PC-9 (cell line): ENCODE data around the gene INTS12. TPM values are rescaled to one million over a fixed set of nuclear protein-coding genes. Genes with fewer than 3 reads are reported as not detected.

Experiments used
- Bru-seq: library from RNA; stranded (reverse); fragments of 400-500 nt; gene quantifications from one replicate; lab custom pipeline; 2021; lab: Mats Ljungman, UMichigan
- BruChase-seq, 2 experiments: library from RNA; stranded (reverse); fragments of 400-500 nt; gene quantifications; one replicate each; lab custom pipeline; 2021; lab: Mats Ljungman, UMichigan
- BruUV-seq: library from RNA; stranded (reverse); fragments of 400-500 nt; replicated peaks from 2 replicates; lab custom pipeline; 2021; lab: Mats Ljungman, UMichigan
- CTCF ChIA-PET: fragments of 300-600 bp; sonication (Branson Sonifier 250); formaldehyde crosslinking; loops from one replicate; lab custom pipeline; 2022; ENCODE audit warnings: antibody characterized with exemption; lab: Charles Lee
- POLR2A ChIA-PET: fragments of 300-600 bp; sonication (Branson Sonifier 250); formaldehyde crosslinking; loops from one replicate; lab custom pipeline; 2022; ENCODE audit warnings: antibody characterized with exemption; ENCODE audit not compliant: unreplicated experiment; lab: Charles Lee
- DNase-seq, 2 experiments: peaks; one replicate each; pipeline versions ENCODE4 v3.0.0 to v3.0.0-alpha.2; 2015 to 2022; ENCODE audit warnings: mixed read lengths in 1 of 2
- H2AFZ ChIP-seq: fragments of 200-600 bp; sonication (generic); 2 replicates; pipeline ENCODE4 v1.8.1; 2017; ENCODE audit warnings: antibody characterized with exemption
- H3F3A ChIP-seq: fragments of 200-600 bp; sonication (generic); 2 replicates; pipeline ENCODE4 v1.8.1; 2017; ENCODE audit warnings: antibody characterized with exemption, mild to moderate bottlenecking, low read depth; ENCODE audit not compliant: insufficient read depth
- H3K27ac ChIP-seq: fragments of 200-600 bp; sonication (generic); 2 replicates; pipeline ENCODE4 v1.6.1; 2016; ENCODE audit warnings: mixed run types
- H3K27me3 ChIP-seq: fragments of 200-600 bp; sonication (generic); 2 replicates; pipeline ENCODE4 v1.6.1; 2016; ENCODE audit warnings: low read depth, mixed run types; ENCODE audit not compliant: insufficient read depth
- H3K36me3 ChIP-seq: fragments of 200-600 bp; sonication (generic); 2 replicates; pipeline ENCODE4 v1.6.1; 2016; ENCODE audit warnings: low read depth, mixed run types
- H3K4me1 ChIP-seq: fragments of 200-600 bp; sonication (generic); replicated peaks from 2 replicates; pipeline ENCODE4 v1.6.1; 2016; ENCODE audit warnings: mixed run types; ENCODE audit not compliant: insufficient read depth
- H3K4me2 ChIP-seq: fragments of 200-600 bp; sonication (generic); 2 replicates; pipeline ENCODE4 v1.6.1; 2017; ENCODE audit warnings: mixed run types
- H3K4me3 ChIP-seq: fragments of 200-600 bp; sonication (generic); 2 replicates; pipeline ENCODE4 v1.6.1; 2016; ENCODE audit warnings: mixed run types
- H3K79me2 ChIP-seq: fragments of 200-600 bp; sonication (generic); 2 replicates; pipeline ENCODE4 v1.6.1; 2017; ENCODE audit warnings: low read depth, mixed run types
- H3K9me2 ChIP-seq: fragments of 200-600 bp; sonication (generic); 2 replicates; pipeline ENCODE4 v1.8.1; 2017; ENCODE audit warnings: mild to moderate bottlenecking; ENCODE audit not compliant: insufficient read depth
- H3K9me3 ChIP-seq: fragments of 200-600 bp; sonication (generic); 2 replicates; pipeline ENCODE4 v1.8.1; 2016; ENCODE audit warnings: low read depth; ENCODE audit not compliant: insufficient read depth
- H4K20me1 ChIP-seq: fragments of 200-600 bp; sonication (generic); 2 replicates; pipeline ENCODE4 v1.8.1; 2017; ENCODE audit not compliant: insufficient read depth
- CTCF ChIP-seq: fragments of 200-600 bp; sonication (generic); conservative IDR thresholded peaks from 2 replicates; pipeline ENCODE4 v1.6.1; 2017; ENCODE audit warnings: mixed run types, antibody characterized with exemption, mild to moderate bottlenecking, moderate library complexity
- EZH2 ChIP-seq: fragments of 200-600 bp; sonication (generic); IDR thresholded peaks from 2 replicates; pipeline ENCODE4 v1.8.0; 2017; ENCODE audit warnings: antibody characterized with exemption, low read depth
- intact Hi-C: fragments of 100-400 bp; cut with micrococcal nuclease; formaldehyde crosslinking; loops from one replicate; pipeline ENCODE4 v1.10.0; 2022; ENCODE audit not compliant: unreplicated experiment
- long read RNA-seq: library from polyadenylated mRNA; stranded (forward); transcript quantifications from one replicate; pipeline ENCODE4 v2.0.0, GENCODE V29; 2022
- total RNA-seq: library from RNA; stranded (reverse); gene quantifications from 2 replicates; pipeline ENCODE4 v1.2.3, GENCODE V29; 2021

The INTS12 gene
- total RNA-seq (8.4 and 10.3 TPM in 2 replicates), Bru-seq, nascent RNA (percentile 64 among the genes with signal in this experiment), BruChase-seq, experiment 1, labeled RNA remaining after a 2-hour chase (percentile 56 among the genes with signal in this experiment), BruChase-seq, experiment 2, labeled RNA remaining after a 6-hour chase (percentile 56 among the genes with signal in this experiment)
- long read RNA-seq, transcript INTS12-206 (7 exons, 1,975 nt), result minor isoform, 9 of 43 reads
- long read RNA-seq, transcript INTS12-201 (8 exons, 1,710 nt), result major isoform, 11 of 43 reads
- long read RNA-seq, partial matches to known transcripts, result 5 of 43 reads
- long read RNA-seq, other reads (novel, unspliced or antisense), result 18 of 43 reads

DNA sequence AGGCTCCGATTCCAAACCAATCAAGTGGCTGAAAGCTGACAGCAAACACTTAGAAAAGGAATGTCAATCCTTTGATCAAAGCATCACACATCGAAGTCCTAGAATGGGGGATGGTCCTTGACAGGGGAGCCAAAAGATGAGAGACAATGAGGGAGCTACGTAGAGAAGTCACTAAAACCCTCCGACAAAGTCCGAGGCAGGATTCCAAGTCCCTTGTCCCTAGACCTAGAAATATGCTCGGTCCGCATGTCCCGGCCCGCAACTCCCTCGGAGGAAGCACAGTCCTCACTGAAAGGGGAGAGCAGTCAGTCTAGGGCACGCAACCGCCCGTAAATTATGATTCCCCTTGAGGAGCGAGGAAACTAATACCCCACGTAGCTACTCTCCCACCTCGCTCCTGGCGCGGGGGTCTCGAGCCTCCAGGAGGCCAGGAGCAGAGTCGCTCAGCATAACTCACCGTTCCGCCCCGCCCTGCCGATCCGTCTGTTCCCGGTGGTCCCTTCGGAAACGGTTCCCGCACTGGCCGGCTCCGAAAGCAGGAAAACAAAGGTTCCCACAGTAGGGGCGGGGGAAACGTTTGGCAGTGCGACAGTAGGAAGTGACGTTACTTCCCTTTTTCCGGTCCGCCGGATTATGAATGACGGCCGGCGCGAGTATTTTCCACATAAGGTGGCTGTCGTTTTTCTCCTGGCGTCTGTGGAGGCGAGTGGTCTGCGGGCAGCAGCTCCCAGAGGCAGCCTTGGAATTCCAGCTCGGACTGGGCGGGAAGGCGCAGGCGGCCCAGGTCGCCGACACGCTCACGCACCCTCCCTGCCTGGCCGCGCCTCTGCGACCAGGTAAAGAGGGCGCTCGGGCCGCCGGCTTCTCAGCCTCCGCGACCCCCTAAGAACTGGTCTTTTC, at the start of gene INTS12, which contains the start of gene GSTCD:
TSS of gene INTS12 (minus strand) at position 509 of the 900 bp plus-strand sequence. CDS start 8,684 bp downstream, outside the sequence.
TSS of gene GSTCD (plus strand) at position 604 of the 900 bp plus-strand sequence. CDS start 8,830 bp downstream, outside the sequence.
- H3K27ac ChIP-seq, result peak within 1 kb of the TSS; percentile 59
- peak within 1 kb of the TSS; percentile 97 for H3K4me2 ChIP-seq
- no peak for TF ChIP-seq EZH2
- no peak for TF ChIP-seq CTCF
- ChIA-PET POLR2A (no interaction called here), CTCF (no interaction called here)
- peaks cover 4% of the 10 kb centered on the region; the same call in 1 of the 2 replicates for H3F3A ChIP-seq
- H3K9me2 ChIP-seq, result no peaks in the 10 kb centered on the region
- peak within 1 kb of the TSS; percentile 90 for H3K4me3 ChIP-seq
- intact Hi-C loops, result no loop called here
- peaks cover 7% of the 10 kb centered on the region; the same call in 1 of the 2 replicates for H3K4me1 ChIP-seq
- H3K9me3 ChIP-seq, result no peaks in the 10 kb centered on the region
- H4K20me1 ChIP-seq, result no peaks in the 10 kb centered on the region
- H2AFZ ChIP-seq, result peak within 1 kb of the TSS; percentile 99
- DNase-seq, result peak; percentile 72 to 82
- H3K79me2 ChIP-seq, result peaks cover 40% of the 10 kb centered on the region
- TSS peak; percentile 63 for BruUV-seq
- no peaks in the 10 kb centered on the region for H3K27me3 ChIP-seq
- no peaks in the 10 kb centered on the region for H3K36me3 ChIP-seq

GRCh38 chr4:105755375-105755774, 46.9 kb upstream of the INTS12 start:
- Histone ChIP-seq H3K9me3 (no peaks in the 10 kb centered on the region), H3K79me2 (no peaks in the 10 kb centered on the region), H3K4me3 (no peak overlapping the region), H3K4me2 (no peak overlapping the region), H3K27ac (no peak overlapping the region), H3K9me2 (no peaks in the 10 kb centered on the region), H3K27me3 (no peaks in the 10 kb centered on the region), H3K4me1 (no peaks in the 10 kb centered on the region), H3K36me3 (no peaks in the 10 kb centered on the region), H2AFZ (no peak overlapping the region), H4K20me1 (no peaks in the 10 kb centered on the region), H3F3A (no peaks in the 10 kb centered on the region)
- intact Hi-C loops, result no loop called here
- no peak for DNase-seq
- POLR2A ChIA-PET, result no interaction called here
- no TSS peak for BruUV-seq
- TF ChIP-seq EZH2, result no peak
- TF ChIP-seq CTCF, result no peak
- CTCF ChIA-PET, result no interaction called here

DNA sequence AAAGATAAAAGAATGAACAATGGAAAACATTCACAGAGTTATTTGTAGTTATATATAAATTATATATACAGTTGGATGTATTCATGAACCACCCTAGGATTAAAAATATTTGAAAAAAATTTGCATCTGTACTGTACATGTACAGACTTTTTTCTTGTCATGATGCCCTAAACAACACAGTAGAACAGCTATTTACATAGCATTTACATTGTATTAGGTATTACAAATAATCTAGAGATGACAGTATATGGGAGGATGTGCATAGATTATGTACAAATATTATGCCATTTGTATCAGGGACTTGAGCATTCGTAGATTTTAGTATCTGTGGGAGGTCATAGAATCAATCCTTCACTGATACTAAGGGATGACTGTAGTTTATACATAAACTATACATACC, 44.9 kb upstream of the INTS12 start:
- Histone ChIP-seq H3K9me2 (no peaks in the 10 kb centered on the region), H3K9me3 (no peaks in the 10 kb centered on the region), H3K4me2 (no peak overlapping the region), H3F3A (no peaks in the 10 kb centered on the region), H2AFZ (no peak overlapping the region), H3K79me2 (no peaks in the 10 kb centered on the region), H3K36me3 (no peaks in the 10 kb centered on the region), H3K27me3 (no peaks in the 10 kb centered on the region), H3K4me1 (no peaks in the 10 kb centered on the region), H4K20me1 (no peaks in the 10 kb centered on the region), H3K27ac (no peak overlapping the region), H3K4me3 (no peak overlapping the region)
- ChIA-PET CTCF (no interaction called here), POLR2A (no interaction called here)
- intact Hi-C loops, result no loop called here
- no TSS peak for BruUV-seq
- no peak for DNase-seq
- TF ChIP-seq CTCF (no peak), EZH2 (no peak)
